Measurements from ENCODE around the gene VPS41.

DNA sequence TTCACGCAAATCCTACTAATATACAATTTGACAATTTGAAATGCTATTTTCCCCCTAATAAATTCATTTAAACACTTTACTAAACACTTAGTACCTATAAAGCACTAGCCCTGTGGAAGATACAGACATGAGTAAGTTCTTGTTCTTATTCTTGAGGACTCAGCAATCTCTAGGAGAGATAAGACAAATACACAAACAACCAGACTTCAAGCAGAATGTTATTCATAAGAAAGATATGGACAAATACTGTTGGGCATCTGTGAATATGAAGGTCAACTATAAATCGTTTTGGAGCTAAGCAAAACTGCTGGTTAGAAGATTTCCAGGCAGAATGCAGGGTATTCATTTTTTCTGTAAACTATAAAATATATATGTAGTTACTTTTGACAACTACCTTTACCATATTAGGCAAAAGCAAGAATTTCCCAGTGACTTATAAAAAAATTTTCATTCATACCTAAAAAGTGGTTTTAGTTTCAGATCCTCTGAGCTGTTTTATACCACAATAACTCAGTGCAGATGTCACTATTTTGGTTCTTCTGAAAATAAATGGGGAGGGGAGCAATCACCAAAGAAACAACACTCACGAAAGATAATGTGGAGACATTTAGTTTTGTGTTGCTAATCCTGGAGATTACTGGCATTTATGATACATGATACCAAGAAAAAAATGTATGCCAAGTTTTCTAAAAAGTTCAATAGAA is 3.8 kb downstream of the VPS41 start:
- TF ChIP-seq, protein P1, sequence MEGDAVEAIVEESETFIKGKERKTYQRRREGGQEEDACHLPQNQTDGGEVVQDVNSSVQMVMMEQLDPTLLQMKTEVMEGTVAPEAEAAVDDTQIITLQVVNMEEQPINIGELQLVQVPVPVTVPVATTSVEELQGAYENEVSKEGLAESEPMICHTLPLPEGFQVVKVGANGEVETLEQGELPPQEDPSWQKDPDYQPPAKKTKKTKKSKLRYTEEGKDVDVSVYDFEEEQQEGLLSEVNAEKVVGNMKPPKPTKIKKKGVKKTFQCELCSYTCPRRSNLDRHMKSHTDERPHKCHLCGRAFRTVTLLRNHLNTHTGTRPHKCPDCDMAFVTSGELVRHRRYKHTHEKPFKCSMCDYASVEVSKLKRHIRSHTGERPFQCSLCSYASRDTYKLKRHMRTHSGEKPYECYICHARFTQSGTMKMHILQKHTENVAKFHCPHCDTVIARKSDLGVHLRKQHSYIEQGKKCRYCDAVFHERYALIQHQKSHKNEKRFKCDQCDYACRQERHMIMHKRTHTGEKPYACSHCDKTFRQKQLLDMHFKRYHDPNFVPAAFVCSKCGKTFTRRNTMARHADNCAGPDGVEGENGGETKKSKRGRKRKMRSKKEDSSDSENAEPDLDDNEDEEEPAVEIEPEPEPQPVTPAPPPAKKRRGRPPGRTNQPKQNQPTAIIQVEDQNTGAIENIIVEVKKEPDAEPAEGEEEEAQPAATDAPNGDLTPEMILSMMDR (IDR thresholded peaks at IDR 0.05) = no peak
- TF ChIP-seq POLR2A (IDR thresholded peaks at IDR 0.05) = no peak

Data from sigmoid colon (tissue), 3 donors.